HepG2 (cell line): Measurements from ENCODE around the gene ALLC.

Experiments used
- ZNF839 ChIP-seq: sonication (generic); formaldehyde crosslinking; IDR thresholded peaks from 2 replicates; pipeline ENCODE4 v1.4.0; 2020; ENCODE audit warnings: missing genetic modification reagents, mild to moderate bottlenecking, borderline replicate concordance
- TF ChIP-seq, protein P1 (sequence below): sonication (generic); formaldehyde crosslinking; IDR thresholded peaks from 2 replicates; pipeline ENCODE4 v1.5.0; 2020; ENCODE audit warnings: mild to moderate bottlenecking, missing genetic modification reagents, moderate library complexity
- TF ChIP-seq, protein P2 (sequence below), 2 experiments: sonication (generic) in 1 of 2; formaldehyde crosslinking in 1 of 2; IDR thresholded peaks; 2 replicates each; pipeline versions ENCODE4 v1.6.1 to v1.9.0; 2014 to 2022; ENCODE audit warnings: antibody characterized with exemption in 1 of 2, borderline replicate concordance in 1 of 2, inconsistent platforms in 1 of 2, low read depth in 1 of 2, missing genetic modification reagents in 1 of 2
- TF ChIP-seq, protein P3 (sequence below): sonication (generic); formaldehyde crosslinking; IDR thresholded peaks from 2 replicates; pipeline ENCODE4 v1.5.1; 2020; ENCODE audit warnings: missing genetic modification reagents, mild to moderate bottlenecking, borderline replicate concordance

DNA sequence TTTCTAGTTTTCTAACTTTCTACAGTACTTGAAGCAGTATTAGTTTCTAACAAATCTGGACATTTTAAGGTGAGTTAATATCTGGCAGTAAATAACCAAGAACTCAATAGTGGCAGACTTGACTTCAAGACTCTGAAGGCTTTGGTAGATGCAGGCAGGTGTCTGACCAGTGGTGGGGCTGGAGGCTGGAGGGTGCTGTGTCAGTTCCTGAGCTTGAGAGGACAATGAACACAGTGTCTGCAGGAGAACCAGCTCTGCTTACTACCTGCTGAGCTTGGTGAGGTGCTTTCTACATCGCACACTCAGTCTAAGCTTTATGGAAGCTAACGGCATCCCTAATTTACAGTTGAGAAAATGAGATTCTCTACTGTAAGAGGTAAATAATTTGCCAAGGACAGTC lies 21.2 kb downstream of the ALLC start:
- TF ChIP-seq, protein P1, sequence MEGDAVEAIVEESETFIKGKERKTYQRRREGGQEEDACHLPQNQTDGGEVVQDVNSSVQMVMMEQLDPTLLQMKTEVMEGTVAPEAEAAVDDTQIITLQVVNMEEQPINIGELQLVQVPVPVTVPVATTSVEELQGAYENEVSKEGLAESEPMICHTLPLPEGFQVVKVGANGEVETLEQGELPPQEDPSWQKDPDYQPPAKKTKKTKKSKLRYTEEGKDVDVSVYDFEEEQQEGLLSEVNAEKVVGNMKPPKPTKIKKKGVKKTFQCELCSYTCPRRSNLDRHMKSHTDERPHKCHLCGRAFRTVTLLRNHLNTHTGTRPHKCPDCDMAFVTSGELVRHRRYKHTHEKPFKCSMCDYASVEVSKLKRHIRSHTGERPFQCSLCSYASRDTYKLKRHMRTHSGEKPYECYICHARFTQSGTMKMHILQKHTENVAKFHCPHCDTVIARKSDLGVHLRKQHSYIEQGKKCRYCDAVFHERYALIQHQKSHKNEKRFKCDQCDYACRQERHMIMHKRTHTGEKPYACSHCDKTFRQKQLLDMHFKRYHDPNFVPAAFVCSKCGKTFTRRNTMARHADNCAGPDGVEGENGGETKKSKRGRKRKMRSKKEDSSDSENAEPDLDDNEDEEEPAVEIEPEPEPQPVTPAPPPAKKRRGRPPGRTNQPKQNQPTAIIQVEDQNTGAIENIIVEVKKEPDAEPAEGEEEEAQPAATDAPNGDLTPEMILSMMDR (CRISPR knock-in tag), result no peak
- TF ChIP-seq, protein P2, sequence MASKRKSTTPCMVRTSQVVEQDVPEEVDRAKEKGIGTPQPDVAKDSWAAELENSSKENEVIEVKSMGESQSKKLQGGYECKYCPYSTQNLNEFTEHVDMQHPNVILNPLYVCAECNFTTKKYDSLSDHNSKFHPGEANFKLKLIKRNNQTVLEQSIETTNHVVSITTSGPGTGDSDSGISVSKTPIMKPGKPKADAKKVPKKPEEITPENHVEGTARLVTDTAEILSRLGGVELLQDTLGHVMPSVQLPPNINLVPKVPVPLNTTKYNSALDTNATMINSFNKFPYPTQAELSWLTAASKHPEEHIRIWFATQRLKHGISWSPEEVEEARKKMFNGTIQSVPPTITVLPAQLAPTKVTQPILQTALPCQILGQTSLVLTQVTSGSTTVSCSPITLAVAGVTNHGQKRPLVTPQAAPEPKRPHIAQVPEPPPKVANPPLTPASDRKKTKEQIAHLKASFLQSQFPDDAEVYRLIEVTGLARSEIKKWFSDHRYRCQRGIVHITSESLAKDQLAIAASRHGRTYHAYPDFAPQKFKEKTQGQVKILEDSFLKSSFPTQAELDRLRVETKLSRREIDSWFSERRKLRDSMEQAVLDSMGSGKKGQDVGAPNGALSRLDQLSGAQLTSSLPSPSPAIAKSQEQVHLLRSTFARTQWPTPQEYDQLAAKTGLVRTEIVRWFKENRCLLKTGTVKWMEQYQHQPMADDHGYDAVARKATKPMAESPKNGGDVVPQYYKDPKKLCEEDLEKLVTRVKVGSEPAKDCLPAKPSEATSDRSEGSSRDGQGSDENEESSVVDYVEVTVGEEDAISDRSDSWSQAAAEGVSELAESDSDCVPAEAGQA (IDR thresholded peaks at IDR 0.05; ENCODE audit: low read depth), result no peak
- TF ChIP-seq, protein P2 (CRISPR knock-in tag; IDR thresholded peaks at IDR 0.05; ENCODE audit: borderline replicate concordance), result no peak
- TF ChIP-seq, protein P3, sequence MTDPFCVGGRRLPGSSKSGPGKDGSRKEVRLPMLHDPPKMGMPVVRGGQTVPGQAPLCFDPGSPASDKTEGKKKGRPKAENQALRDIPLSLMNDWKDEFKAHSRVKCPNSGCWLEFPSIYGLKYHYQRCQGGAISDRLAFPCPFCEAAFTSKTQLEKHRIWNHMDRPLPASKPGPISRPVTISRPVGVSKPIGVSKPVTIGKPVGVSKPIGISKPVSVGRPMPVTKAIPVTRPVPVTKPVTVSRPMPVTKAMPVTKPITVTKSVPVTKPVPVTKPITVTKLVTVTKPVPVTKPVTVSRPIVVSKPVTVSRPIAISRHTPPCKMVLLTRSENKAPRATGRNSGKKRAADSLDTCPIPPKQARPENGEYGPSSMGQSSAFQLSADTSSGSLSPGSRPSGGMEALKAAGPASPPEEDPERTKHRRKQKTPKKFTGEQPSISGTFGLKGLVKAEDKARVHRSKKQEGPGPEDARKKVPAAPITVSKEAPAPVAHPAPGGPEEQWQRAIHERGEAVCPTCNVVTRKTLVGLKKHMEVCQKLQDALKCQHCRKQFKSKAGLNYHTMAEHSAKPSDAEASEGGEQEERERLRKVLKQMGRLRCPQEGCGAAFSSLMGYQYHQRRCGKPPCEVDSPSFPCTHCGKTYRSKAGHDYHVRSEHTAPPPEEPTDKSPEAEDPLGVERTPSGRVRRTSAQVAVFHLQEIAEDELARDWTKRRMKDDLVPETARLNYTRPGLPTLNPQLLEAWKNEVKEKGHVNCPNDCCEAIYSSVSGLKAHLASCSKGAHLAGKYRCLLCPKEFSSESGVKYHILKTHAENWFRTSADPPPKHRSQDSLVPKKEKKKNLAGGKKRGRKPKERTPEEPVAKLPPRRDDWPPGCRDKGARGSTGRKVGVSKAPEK, result no peak
- no peak for TF ChIP-seq ZNF839 (CRISPR knock-in tag)
